Fibroblast of lung (primary cell): Measurements from ENCODE around the gene CARMIL1.

Experiments used
- EZH2 ChIP-seq: IDR thresholded peaks from 2 replicates; pipeline ENCODE4 v1.5.1; 2012; ENCODE audit warnings: low read length, control low read depth, mild to moderate bottlenecking; ENCODE audit errors: missing control alignments
- TF ChIP-seq, protein P1 (sequence below), 2 donors: IDR thresholded peaks in 1 of 2; conservative IDR thresholded peaks in 1 of 2; 1 replicate in 1 of 2; 2 replicates in 1 of 2; pipeline ENCODE4 v1.5.1; 2011 to 2012; ENCODE audit warnings: low read length in 2 of 2, control low read depth in 1 of 2, inconsistent platforms in 1 of 2, low read depth in 1 of 2, mild to moderate bottlenecking in 1 of 2

DNA sequence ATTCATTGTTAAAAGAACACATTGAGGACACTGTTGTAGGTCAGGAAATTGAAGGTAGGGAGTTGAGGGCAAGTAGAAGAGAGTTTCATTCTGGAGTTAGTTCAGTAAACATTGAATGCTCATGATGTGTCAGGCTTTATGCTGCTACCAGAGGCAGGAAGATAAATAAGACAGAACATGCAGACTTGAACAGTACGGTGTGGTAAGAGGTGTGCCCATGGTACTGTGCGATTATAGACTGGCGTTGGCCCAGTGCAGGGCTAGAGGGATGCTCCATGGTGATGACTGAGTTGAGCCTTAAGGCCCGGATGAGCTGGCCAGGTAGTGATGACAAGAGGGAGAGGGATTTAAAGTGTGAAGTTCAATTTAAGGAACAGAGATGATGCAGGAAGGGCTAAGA lies 50.8 kb downstream of the CARMIL1 start:
- TF ChIP-seq, protein P1, sequence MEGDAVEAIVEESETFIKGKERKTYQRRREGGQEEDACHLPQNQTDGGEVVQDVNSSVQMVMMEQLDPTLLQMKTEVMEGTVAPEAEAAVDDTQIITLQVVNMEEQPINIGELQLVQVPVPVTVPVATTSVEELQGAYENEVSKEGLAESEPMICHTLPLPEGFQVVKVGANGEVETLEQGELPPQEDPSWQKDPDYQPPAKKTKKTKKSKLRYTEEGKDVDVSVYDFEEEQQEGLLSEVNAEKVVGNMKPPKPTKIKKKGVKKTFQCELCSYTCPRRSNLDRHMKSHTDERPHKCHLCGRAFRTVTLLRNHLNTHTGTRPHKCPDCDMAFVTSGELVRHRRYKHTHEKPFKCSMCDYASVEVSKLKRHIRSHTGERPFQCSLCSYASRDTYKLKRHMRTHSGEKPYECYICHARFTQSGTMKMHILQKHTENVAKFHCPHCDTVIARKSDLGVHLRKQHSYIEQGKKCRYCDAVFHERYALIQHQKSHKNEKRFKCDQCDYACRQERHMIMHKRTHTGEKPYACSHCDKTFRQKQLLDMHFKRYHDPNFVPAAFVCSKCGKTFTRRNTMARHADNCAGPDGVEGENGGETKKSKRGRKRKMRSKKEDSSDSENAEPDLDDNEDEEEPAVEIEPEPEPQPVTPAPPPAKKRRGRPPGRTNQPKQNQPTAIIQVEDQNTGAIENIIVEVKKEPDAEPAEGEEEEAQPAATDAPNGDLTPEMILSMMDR (conservative IDR thresholded peaks at IDR 0.05 in 1 of 2, IDR thresholded peaks at IDR 0.05 in 1 of 2; ENCODE audit: low read depth in 1 of 2, low read length in 2 of 2) = no peak
- TF ChIP-seq EZH2 = no peak
